OCI-LY3 (cell line): ENCODE results near the gene PDE7B.

Source experiments
- H2AFZ ChIP-seq: fragments of 200-600, 300-600 bp; shearing (Covaris generic); 2 replicates; pipeline ENCODE4 v1.6.0; 2014; ENCODE audit warnings: antibody characterized with exemption, low read depth, low read length
- H3K27ac ChIP-seq: fragments of 200-600, 300-600 bp; sonication (generic); 2 replicates; pipeline ENCODE4 v1.5.1; 2014; ENCODE audit warnings: mild to moderate bottlenecking, low read length, moderate library complexity, mixed read lengths
- H3K27me3 ChIP-seq: fragments of 200-600, 300-600 bp; sonication (generic); 2 replicates; pipeline ENCODE4 v1.6.1; 2014; ENCODE audit warnings: low read depth, low read length, mixed read lengths
- H3K36me3 ChIP-seq: fragments of 200-600, 300-600 bp; sonication (generic); replicated peaks from 2 replicates; pipeline ENCODE3; 2014; ENCODE audit warnings: low read depth, low read length, mixed read lengths
- H3K4me1 ChIP-seq: fragments of 300-600, 200-600 bp; sonication (generic); 2 replicates; pipeline ENCODE4 v1.6.1; 2014; ENCODE audit warnings: low read length, mixed read lengths
- H3K4me2 ChIP-seq: fragments of 200-600, 300-600 bp; sonication (generic); 2 replicates; pipeline ENCODE4 v1.6.1; 2014; ENCODE audit warnings: low read length, mixed read lengths
- H3K4me3 ChIP-seq: fragments of 300-600, 200-600 bp; sonication (generic); 2 replicates; pipeline ENCODE4 v1.5.1; 2014; ENCODE audit warnings: antibody characterized with exemption, mild to moderate bottlenecking, low read length, moderate library complexity
- H3K79me2 ChIP-seq: fragments of 300-600, 200-600 bp; shearing (Covaris generic); 2 replicates; pipeline ENCODE4 v1.6.1; 2014; ENCODE audit warnings: mild to moderate bottlenecking, low read length, mixed read lengths
- H3K9ac ChIP-seq: fragments of 300-600, 200-600 bp; shearing (Covaris generic); 2 replicates; pipeline ENCODE4 v1.6.0; 2014; ENCODE audit warnings: mild to moderate bottlenecking, low read length, moderate library complexity
- H3K9me3 ChIP-seq: fragments of 200-600, 300-600 bp; shearing (Covaris generic); 2 replicates; pipeline ENCODE4 v1.6.1; 2014; ENCODE audit warnings: low read length, mixed read lengths; ENCODE audit not compliant: insufficient read depth
- H4K20me1 ChIP-seq: fragments of 200-600, 300-600 bp; sonication (generic); 2 replicates; pipeline ENCODE4 v1.6.1; 2016; ENCODE audit warnings: low read length, mixed read lengths; ENCODE audit not compliant: insufficient read depth
- EZH2phosphoT487 ChIP-seq: fragments of 200-600 bp; shearing (Covaris generic); IDR thresholded peaks from 2 replicates; pipeline ENCODE4 v1.6.1; 2018; ENCODE audit warnings: antibody characterized with exemption, mixed run types, low read depth
- TF ChIP-seq, protein P1 (sequence below): fragments of 200-600, 300-600 bp; sonication (generic); IDR thresholded peaks from 2 replicates; pipeline ENCODE4 v1.5.1; 2014; ENCODE audit warnings: antibody characterized with exemption, low read length, low read depth

PDE7B gene

GRCh38 chr6:136115941-136116340 lies 264.4 kb downstream of the PDE7B start:
- Histone ChIP-seq H3K36me3 (no peaks in the 10 kb centered on the region), H3K4me2 (no peak overlapping the region), H3K9me3 (no peaks in the 10 kb centered on the region), H4K20me1 (no peaks in the 10 kb centered on the region), H3K27me3 (no peaks in the 10 kb centered on the region), H3K9ac (no peak overlapping the region), H3K4me1 (no peaks in the 10 kb centered on the region), H3K4me3 (no peak overlapping the region), H3K27ac (no peak overlapping the region), H3K79me2 (no peaks in the 10 kb centered on the region), H2AFZ (no peak overlapping the region)
- no peak for TF ChIP-seq EZH2phosphoT487
- TF ChIP-seq, protein P1, sequence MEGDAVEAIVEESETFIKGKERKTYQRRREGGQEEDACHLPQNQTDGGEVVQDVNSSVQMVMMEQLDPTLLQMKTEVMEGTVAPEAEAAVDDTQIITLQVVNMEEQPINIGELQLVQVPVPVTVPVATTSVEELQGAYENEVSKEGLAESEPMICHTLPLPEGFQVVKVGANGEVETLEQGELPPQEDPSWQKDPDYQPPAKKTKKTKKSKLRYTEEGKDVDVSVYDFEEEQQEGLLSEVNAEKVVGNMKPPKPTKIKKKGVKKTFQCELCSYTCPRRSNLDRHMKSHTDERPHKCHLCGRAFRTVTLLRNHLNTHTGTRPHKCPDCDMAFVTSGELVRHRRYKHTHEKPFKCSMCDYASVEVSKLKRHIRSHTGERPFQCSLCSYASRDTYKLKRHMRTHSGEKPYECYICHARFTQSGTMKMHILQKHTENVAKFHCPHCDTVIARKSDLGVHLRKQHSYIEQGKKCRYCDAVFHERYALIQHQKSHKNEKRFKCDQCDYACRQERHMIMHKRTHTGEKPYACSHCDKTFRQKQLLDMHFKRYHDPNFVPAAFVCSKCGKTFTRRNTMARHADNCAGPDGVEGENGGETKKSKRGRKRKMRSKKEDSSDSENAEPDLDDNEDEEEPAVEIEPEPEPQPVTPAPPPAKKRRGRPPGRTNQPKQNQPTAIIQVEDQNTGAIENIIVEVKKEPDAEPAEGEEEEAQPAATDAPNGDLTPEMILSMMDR: no peak

DNA sequence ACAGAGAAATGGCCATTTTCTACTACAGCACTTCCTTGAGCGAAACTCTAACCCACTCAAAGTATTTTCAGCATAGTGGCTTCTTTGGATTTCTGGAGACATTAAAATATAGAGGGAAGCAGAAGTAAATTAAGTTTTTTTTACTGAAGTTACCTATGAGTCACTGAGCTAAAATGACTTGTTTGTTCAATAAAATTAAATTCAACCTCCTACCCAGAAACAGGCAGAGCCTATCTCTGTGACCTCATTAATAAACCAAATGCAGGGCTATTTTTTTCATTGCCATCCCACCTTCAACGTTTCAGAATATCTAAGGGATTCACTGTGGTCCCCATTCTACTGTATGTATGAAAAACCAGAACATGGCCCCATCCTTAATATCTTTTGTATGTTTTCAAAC lies 265.6 kb downstream of the PDE7B start:
- H3K4me1 ChIP-seq: no peaks in the 10 kb centered on the region
- H3K79me2 ChIP-seq: no peaks in the 10 kb centered on the region
- no peak overlapping the region for H3K27ac ChIP-seq
- no peak overlapping the region for H3K4me2 ChIP-seq
- no peaks in the 10 kb centered on the region for H3K9me3 ChIP-seq
- no peak overlapping the region for H2AFZ ChIP-seq
- H3K9ac ChIP-seq: no peak overlapping the region
- H4K20me1 ChIP-seq: no peaks in the 10 kb centered on the region
- no peak overlapping the region for H3K4me3 ChIP-seq
- TF ChIP-seq, protein P1: no peak
- TF ChIP-seq EZH2phosphoT487: no peak
- H3K36me3 ChIP-seq: no peaks in the 10 kb centered on the region
- no peaks in the 10 kb centered on the region for H3K27me3 ChIP-seq

GRCh38 chr6:136118787-136119186 lies 267.3 kb downstream of the PDE7B start:
- Histone ChIP-seq H3K36me3 (no peaks in the 10 kb centered on the region), H3K27me3 (no peaks in the 10 kb centered on the region), H2AFZ (no peak overlapping the region), H3K79me2 (no peaks in the 10 kb centered on the region), H4K20me1 (no peaks in the 10 kb centered on the region), H3K4me2 (no peak overlapping the region), H3K27ac (no peak overlapping the region), H3K4me1 (no peaks in the 10 kb centered on the region), H3K9me3 (no peaks in the 10 kb centered on the region), H3K4me3 (no peak overlapping the region), H3K9ac (no peak overlapping the region)
- TF ChIP-seq, protein P1: no peak
- TF ChIP-seq EZH2phosphoT487: no peak

- Histone ChIP-seq H4K20me1 (no peaks in the 10 kb centered on the region), H3K4me3 (no peak overlapping the region), H3K79me2 (no peaks in the 10 kb centered on the region), H3K4me2 (no peak overlapping the region), H3K27me3 (no peaks in the 10 kb centered on the region), H3K9ac (no peak overlapping the region), H3K4me1 (no peaks in the 10 kb centered on the region), H3K36me3 (no peaks in the 10 kb centered on the region), H3K27ac (no peak overlapping the region), H2AFZ (no peak overlapping the region), H3K9me3 (no peaks in the 10 kb centered on the region)
- TF ChIP-seq, protein P1: no peak
- TF ChIP-seq EZH2phosphoT487: no peak
These were observed 272.0 kb downstream of the PDE7B start for GRCh38 chr6:136123468-136123867.
